Suprapubic skin (tissue), 4 donors: ENCODE data around the gene AGMO. TPM values are rescaled to one million over a fixed set of nuclear protein-coding genes. Genes with fewer than 3 reads are reported as not detected.

ENCODE experiments used
- DNase-seq, 2 donors: peaks; one replicate each; pipeline ENCODE4 v3.0.0-alpha.2; 2019; ENCODE audit warnings: low spot score in 2 of 2
- H3K27ac ChIP-seq: fragments of 200-600 bp; sonication (generic); one replicate; pipeline ENCODE4 v1.5.1; 2019
- H3K27me3 ChIP-seq: fragments of 200-600 bp; sonication (generic); one replicate; pipeline ENCODE4 v1.5.1; 2019
- H3K36me3 ChIP-seq: fragments of 200-600 bp; sonication (generic); one replicate; pipeline ENCODE4 v1.5.1; 2019
- H3K4me1 ChIP-seq: fragments of 200-600 bp; sonication (generic); one replicate; pipeline ENCODE4 v1.5.1; 2019
- H3K4me3 ChIP-seq: fragments of 200-600 bp; sonication (generic); one replicate; pipeline ENCODE4 v1.5.1; 2019; ENCODE audit warnings: mild to moderate bottlenecking
- H3K9me3 ChIP-seq: fragments of 200-600 bp; sonication (generic); one replicate; pipeline ENCODE4 v1.5.1; 2019
- EP300 ChIP-seq: sonication (generic); formaldehyde crosslinking; IDR thresholded peaks from one replicate; pipeline ENCODE4 v1.6.1; 2017; ENCODE audit warnings: antibody characterized with exemption
- POLR2A ChIP-seq, 2 donors: fragments of 450-650 bp; IDR thresholded peaks; one replicate each; pipeline ENCODE4 v1.6.1; 2017; ENCODE audit warnings: antibody characterized with exemption in 2 of 2, mild to moderate bottlenecking in 2 of 2, moderate library complexity in 2 of 2
- POLR2AphosphoS5 ChIP-seq, 3 donors: sonication (generic); formaldehyde crosslinking; IDR thresholded peaks; one replicate each; pipeline ENCODE4 v1.6.1; 2017; ENCODE audit warnings: antibody characterized with exemption in 3 of 3
- WGBS: methylation state at CpG from one replicate; pipeline ENCODE4 v1.1.5; 2018; 5-methylcytosine and 5-hydroxymethylcytosine counted together
- total RNA-seq, 4 donors: library from RNA; depleted of rRNA; stranded (reverse); fragments of >200 nt; gene quantifications; one replicate each; pipeline ENCODE4 v1.1.0, GENCODE V29; 2016
- TF ChIP-seq, protein P1 (sequence below), 2 donors: fragments of 200-600 bp in 1 of 2; fragments of 450-650 bp in 1 of 2; sonication (generic) in 1 of 2; IDR thresholded peaks; one replicate each; pipeline ENCODE4 v1.5.1; 2016 to 2019; ENCODE audit warnings: antibody characterized with exemption in 2 of 2, mild to moderate bottlenecking in 1 of 2, moderate library complexity in 1 of 2

Gene AGMO
- total RNA-seq, 4 donors from 2014 or later: 0.40 TPM; not detected in 3

DNA sequence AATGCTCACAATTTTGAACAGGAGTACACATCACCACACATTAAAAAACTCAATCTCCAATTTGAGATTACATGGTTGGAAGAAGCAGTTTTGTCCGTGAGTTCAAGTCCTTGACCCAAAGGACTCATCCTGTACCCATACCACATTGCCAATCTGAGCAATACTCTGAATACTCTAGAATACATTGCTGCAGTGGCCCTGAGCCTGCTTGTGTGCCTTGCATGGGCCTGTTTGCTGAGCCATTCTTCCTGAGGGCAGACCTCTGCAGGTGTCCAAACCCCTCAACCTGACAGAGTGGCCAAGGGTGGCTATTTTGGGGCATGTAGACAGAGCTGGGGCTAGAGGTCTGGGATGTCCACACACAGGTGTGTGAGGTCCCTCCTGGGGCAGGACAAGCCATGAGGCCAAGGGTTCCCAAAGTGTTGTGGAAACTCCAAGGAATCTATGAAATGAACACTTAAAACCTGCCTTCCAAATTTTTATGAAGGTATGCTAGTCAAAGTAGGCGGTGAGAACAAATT is 15.5 kb downstream of the AGMO start:
- H3K36me3 ChIP-seq: no peaks in the 10 kb centered on the region
- H3K4me1 ChIP-seq: no peaks in the 10 kb centered on the region
- TF ChIP-seq POLR2AphosphoS5 (IDR thresholded peaks at IDR 0.05) (no peak), EP300 (no peak), POLR2A (IDR thresholded peaks at IDR 0.05) (no peak)
- TF ChIP-seq, protein P1, sequence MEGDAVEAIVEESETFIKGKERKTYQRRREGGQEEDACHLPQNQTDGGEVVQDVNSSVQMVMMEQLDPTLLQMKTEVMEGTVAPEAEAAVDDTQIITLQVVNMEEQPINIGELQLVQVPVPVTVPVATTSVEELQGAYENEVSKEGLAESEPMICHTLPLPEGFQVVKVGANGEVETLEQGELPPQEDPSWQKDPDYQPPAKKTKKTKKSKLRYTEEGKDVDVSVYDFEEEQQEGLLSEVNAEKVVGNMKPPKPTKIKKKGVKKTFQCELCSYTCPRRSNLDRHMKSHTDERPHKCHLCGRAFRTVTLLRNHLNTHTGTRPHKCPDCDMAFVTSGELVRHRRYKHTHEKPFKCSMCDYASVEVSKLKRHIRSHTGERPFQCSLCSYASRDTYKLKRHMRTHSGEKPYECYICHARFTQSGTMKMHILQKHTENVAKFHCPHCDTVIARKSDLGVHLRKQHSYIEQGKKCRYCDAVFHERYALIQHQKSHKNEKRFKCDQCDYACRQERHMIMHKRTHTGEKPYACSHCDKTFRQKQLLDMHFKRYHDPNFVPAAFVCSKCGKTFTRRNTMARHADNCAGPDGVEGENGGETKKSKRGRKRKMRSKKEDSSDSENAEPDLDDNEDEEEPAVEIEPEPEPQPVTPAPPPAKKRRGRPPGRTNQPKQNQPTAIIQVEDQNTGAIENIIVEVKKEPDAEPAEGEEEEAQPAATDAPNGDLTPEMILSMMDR (IDR thresholded peaks at IDR 0.05): no peak

DNA sequence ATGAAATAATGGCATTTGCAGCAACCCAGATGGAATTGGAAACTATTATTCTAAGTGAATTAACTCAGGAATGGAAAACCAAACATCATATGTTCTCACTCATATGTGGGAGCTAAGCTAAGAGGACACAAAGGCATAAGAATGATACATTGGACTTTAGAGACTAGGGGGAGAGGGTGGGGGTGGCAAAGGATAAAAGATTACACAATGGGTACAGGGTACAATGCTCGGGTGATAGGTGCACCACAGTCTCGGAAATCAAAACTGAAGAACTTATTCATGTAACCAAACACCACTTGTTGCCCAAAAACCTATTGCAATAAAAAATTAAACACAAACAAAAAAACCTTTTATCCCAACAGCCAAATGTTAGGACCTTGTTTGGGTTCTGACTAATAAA is 17.8 kb downstream of the AGMO start:
- Histone ChIP-seq H3K9me3 (peaks cover 3% of the 10 kb centered on the region), H3K36me3 (no peaks in the 10 kb centered on the region), H3K4me1 (no peaks in the 10 kb centered on the region), H3K4me3 (no peak overlapping the region), H3K27ac (no peak overlapping the region), H3K27me3 (no peaks in the 10 kb centered on the region)
- WGBS: 89% methylated on average over 2 of the region's 2 CpGs
- no peak for DNase-seq
- TF ChIP-seq, protein P1 (IDR thresholded peaks at IDR 0.05): no peak
- no peak for TF ChIP-seq EP300
- no peak for TF ChIP-seq POLR2AphosphoS5 (IDR thresholded peaks at IDR 0.05)
- no peak for TF ChIP-seq POLR2A (IDR thresholded peaks at IDR 0.05)

More for the DNA sequence above, 15.5 kb downstream of the AGMO start:
- H3K27ac ChIP-seq: no peak overlapping the region
- 93% methylated on average over 2 of the region's 2 CpGs for whole genome bisulfite sequencing
- no peak for DNase-seq
- no peak overlapping the region for H3K4me3 ChIP-seq
- H3K9me3 ChIP-seq: no peaks in the 10 kb centered on the region
- H3K27me3 ChIP-seq: no peaks in the 10 kb centered on the region

DNA sequence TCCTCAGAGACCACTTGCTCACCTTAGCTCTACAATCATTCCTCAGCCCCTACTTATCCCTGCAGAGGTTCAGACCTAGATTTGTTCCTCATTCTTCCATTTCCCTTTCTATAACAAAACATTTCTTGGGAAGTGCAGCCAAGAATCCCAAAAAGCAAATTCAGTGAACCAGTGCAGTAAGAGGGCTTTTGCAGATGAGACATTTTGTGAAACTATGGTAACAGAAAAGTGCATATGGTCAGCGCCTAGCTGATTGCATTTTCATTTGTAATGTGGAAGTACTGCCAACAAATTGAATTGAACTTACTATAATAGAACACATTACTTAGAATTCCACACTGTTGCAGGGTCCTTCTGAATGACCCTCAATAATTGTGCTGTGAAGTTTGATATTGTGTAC is 18.6 kb downstream of the AGMO start:
- WGBS: 93% methylated on average over 1 of the region's 1 CpG
- H3K36me3 ChIP-seq: no peaks in the 10 kb centered on the region

DNA sequence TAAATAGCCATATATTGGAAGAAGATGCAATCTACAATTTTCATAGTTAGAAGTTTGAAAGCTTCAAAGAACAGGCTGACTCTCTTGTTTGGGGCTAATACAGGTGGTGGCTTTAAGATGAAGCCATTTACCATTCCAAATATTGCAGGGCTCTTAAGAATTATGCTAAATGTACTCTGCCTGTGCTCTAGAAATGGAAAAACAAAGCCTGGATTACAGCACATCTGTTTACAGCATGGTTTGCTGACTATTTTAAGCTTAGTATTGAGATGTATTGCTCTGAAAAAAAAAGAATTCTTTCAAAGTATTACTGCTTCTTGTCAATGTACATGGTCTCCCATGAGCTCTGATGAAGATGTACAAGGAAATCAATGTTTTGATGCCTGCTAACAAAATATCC is 34.2 kb downstream of the AGMO start:
- H3K27me3 ChIP-seq: no peaks in the 10 kb centered on the region
- H3K4me1 ChIP-seq: no peaks in the 10 kb centered on the region
- no peak overlapping the region for H3K27ac ChIP-seq
- TF ChIP-seq EP300: no peak
- TF ChIP-seq POLR2A (IDR thresholded peaks at IDR 0.05): no peak
- TF ChIP-seq, protein P1 (IDR thresholded peaks at IDR 0.05): no peak
- TF ChIP-seq POLR2AphosphoS5 (IDR thresholded peaks at IDR 0.05): no peak
- no peak overlapping the region for H3K4me3 ChIP-seq
- no peaks in the 10 kb centered on the region for H3K9me3 ChIP-seq
- H3K36me3 ChIP-seq: no peaks in the 10 kb centered on the region
- no peak for DNase-seq

More for the DNA sequence above, 18.6 kb downstream of the AGMO start:
- Histone ChIP-seq H3K4me3 (no peak overlapping the region), H3K27me3 (no peaks in the 10 kb centered on the region), H3K27ac (no peak overlapping the region), H3K9me3 (peaks cover 3% of the 10 kb centered on the region), H3K4me1 (no peaks in the 10 kb centered on the region)
- TF ChIP-seq, protein P1 (IDR thresholded peaks at IDR 0.05): no peak
- no peak for TF ChIP-seq POLR2AphosphoS5 (IDR thresholded peaks at IDR 0.05)
- TF ChIP-seq EP300: no peak
- no peak for TF ChIP-seq POLR2A (IDR thresholded peaks at IDR 0.05)
- DNase-seq: no peak

DNA sequence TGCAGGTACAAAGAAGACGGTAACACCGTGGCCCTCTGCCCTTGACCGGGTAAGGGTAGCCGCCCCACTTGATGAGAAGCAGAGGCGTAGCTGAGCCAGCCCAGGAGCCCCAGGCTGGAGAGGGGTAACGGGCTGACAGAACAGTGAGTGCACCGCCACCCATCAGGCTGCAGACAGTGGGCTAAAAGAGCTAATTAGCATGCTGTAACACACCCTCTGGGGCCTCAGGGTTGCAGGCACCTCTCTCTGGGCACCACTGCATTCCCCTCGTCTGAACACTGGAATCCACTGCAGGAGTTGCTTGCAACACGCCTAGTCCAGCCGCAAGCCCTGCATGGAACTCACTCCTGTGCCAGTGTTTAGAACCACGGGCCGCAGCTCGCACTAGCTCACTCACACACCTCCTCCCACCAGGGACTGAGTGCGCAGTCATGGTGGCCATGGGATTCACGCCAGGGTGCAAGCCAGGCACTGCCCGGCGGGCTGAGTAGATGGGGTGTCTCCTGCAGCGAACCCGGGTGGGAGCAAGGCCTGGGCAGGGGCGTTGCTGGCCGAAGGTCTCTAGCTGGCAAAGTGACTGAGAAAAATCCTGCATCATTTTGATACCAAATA is 36.1 kb downstream of the AGMO start:
- WGBS: 92% methylated on average over 17 of the region's 21 CpGs
- TF ChIP-seq, protein P1 (IDR thresholded peaks at IDR 0.05): no peak
- no peak for TF ChIP-seq POLR2A (IDR thresholded peaks at IDR 0.05)
- TF ChIP-seq EP300: no peak
- TF ChIP-seq POLR2AphosphoS5 (IDR thresholded peaks at IDR 0.05): no peak
- Histone ChIP-seq H3K4me3 (no peak overlapping the region), H3K27me3 (no peaks in the 10 kb centered on the region), H3K36me3 (no peaks in the 10 kb centered on the region), H3K27ac (no peak overlapping the region), H3K4me1 (no peaks in the 10 kb centered on the region), H3K9me3 (peaks cover 4% of the 10 kb centered on the region)
- no peak for DNase-seq
